GM23338 (cell line): ENCODE data around the gene GJB5. TPM values are rescaled to one million over a fixed set of nuclear protein-coding genes. Genes with fewer than 3 reads are reported as not detected.

Experiments
- ATAC-seq: fragments of 200-7000 bp; cut with Tn5 transposase; 3 replicates; pipeline ENCODE4 v1.9.1; 2020
- DNase-seq: peaks from one replicate; pipeline ENCODE4 v3.0.0-alpha.2; 2015; ENCODE audit warnings: low spot score
- H2AFZ ChIP-seq: fragments of 200-600 bp; sonication (generic); 2 replicates; pipeline ENCODE4 v1.8.0; 2016; ENCODE audit warnings: antibody characterized with exemption, mild to moderate bottlenecking, moderate library complexity
- H3F3A ChIP-seq: fragments of 200-600 bp; sonication (generic); replicated peaks from 2 replicates; pipeline ENCODE4 v1.8.0; 2017; ENCODE audit warnings: antibody characterized with exemption, mixed run types, low read depth
- H3K27ac ChIP-seq: fragments of 200-600 bp; sonication (generic); 2 replicates; pipeline ENCODE4 v1.6.1; 2016; ENCODE audit warnings: low read depth
- H3K27me3 ChIP-seq: fragments of 200-600 bp; sonication (generic); 2 replicates; pipeline ENCODE4 v1.8.0; 2016; ENCODE audit warnings: mild to moderate bottlenecking, mixed run types, moderate library complexity; ENCODE audit not compliant: insufficient read depth
- H3K36me3 ChIP-seq: fragments of 200-600 bp; sonication (generic); 2 replicates; pipeline ENCODE4 v1.8.0; 2016; ENCODE audit warnings: mild to moderate bottlenecking; ENCODE audit not compliant: insufficient read depth
- H3K4me1 ChIP-seq: fragments of 200-600 bp; sonication (generic); 2 replicates; pipeline ENCODE4 v1.8.0; 2016; ENCODE audit warnings: mild to moderate bottlenecking, moderate library complexity; ENCODE audit not compliant: insufficient read depth
- H3K4me2 ChIP-seq: fragments of 200-600 bp; sonication (generic); 2 replicates; pipeline ENCODE4 v1.7.1; 2017; ENCODE audit warnings: mixed run types
- H3K4me3 ChIP-seq: fragments of 200-600 bp; sonication (generic); 2 replicates; pipeline ENCODE4 v1.6.1; 2016; ENCODE audit warnings: mixed run types
- H3K79me2 ChIP-seq: fragments of 200-600 bp; sonication (generic); replicated peaks from 2 replicates; pipeline ENCODE4 v1.8.0; 2017; ENCODE audit warnings: mild to moderate bottlenecking; ENCODE audit not compliant: insufficient read depth
- H3K9me2 ChIP-seq: fragments of 200-600 bp; sonication (generic); 2 replicates; pipeline ENCODE4 v1.8.0; 2017; ENCODE audit not compliant: insufficient read depth
- H4K20me1 ChIP-seq: fragments of 200-600 bp; sonication (generic); replicated peaks from 2 replicates; pipeline ENCODE4 v1.8.0; 2017; ENCODE audit warnings: mild to moderate bottlenecking; ENCODE audit not compliant: insufficient read depth
- H3K27ac Mint-ChIP-seq: 2 replicates; pipeline ENCODE4 v1.8.0; 2020; ENCODE audit warnings: inconsistent platforms, mild to moderate bottlenecking, moderate library complexity, mixed read lengths
- H3K27me3 Mint-ChIP-seq: 3 replicates; pipeline ENCODE4 v1.8.0; 2022; ENCODE audit warnings: low read depth, mild to moderate bottlenecking, moderate library complexity, mixed read lengths, inconsistent platforms; ENCODE audit not compliant: insufficient read depth, poor library complexity
- H3K36me3 Mint-ChIP-seq: 3 replicates; pipeline ENCODE4 v1.8.0; 2021; ENCODE audit warnings: low read depth, mild to moderate bottlenecking, inconsistent platforms, moderate library complexity, mixed read lengths
- H3K4me1 Mint-ChIP-seq: 3 replicates; pipeline ENCODE4 v1.8.0; 2020; ENCODE audit warnings: mild to moderate bottlenecking, inconsistent platforms, mixed read lengths
- H3K4me3 Mint-ChIP-seq: 3 replicates; pipeline ENCODE4 v1.8.0; 2021; ENCODE audit warnings: moderate library complexity, mild to moderate bottlenecking, inconsistent platforms, mixed read lengths
- H3K9me3 Mint-ChIP-seq: 3 replicates; pipeline ENCODE4 v1.8.0; 2020; ENCODE audit warnings: moderate library complexity, mild to moderate bottlenecking, inconsistent platforms, mixed read lengths
- ETS1 ChIP-seq: IDR thresholded peaks from 2 replicates; pipeline ENCODE4 v1.6.1; 2016; ENCODE audit warnings: antibody characterized with exemption
- EZH2 ChIP-seq: fragments of 200-600 bp; sonication (generic); IDR thresholded peaks from one replicate; pipeline ENCODE4 v1.8.0; 2017; ENCODE audit warnings: antibody characterized with exemption, mild to moderate bottlenecking, low read depth; ENCODE audit not compliant: unreplicated experiment
- JUNB ChIP-seq: IDR thresholded peaks from one replicate; pipeline ENCODE4 v1.6.1; 2016; ENCODE audit warnings: antibody characterized with exemption; ENCODE audit not compliant: unreplicated experiment
- STAT1 ChIP-seq: IDR thresholded peaks from one replicate; pipeline ENCODE4 v1.6.1; 2016; ENCODE audit warnings: antibody characterized with exemption; ENCODE audit not compliant: unreplicated experiment
- ZNF462 ChIP-seq: fragments of 250-450 bp; sonication (Bioruptor Pico); IDR thresholded peaks from 2 replicates; pipeline ENCODE4 v1.5.0; 2020; ENCODE audit warnings: mild to moderate bottlenecking, moderate library complexity
- polyA plus RNA-seq: library from polyadenylated mRNA; unstranded; fragments of >200 nt; fragmentation: Nextera tagmentation; extraction: Ambion mirVana; gene quantifications from 2 replicates; pipeline ENCODE4 v1.2.1, GENCODE V29; 2016
- total RNA-seq: library from RNA; depleted of rRNA; stranded (reverse); fragments of >200 nt; shearing (Covaris generic); gene quantifications from 2 replicates; pipeline ENCODE4 v1.2.3, GENCODE V29; 2014

Gene GJB5
- total and polyA plus RNA-seq, 2 experiments from 2014 or later: 1.4 TPM; not detected in 1

- no peak for TF ChIP-seq ZNF462 (CRISPR knock-in tag)
These were observed 4.9 kb downstream of the GJB5 start, which contains the start of gene GJB4 (continued) for GRCh38 chr1:34759503-34760357.

- Mint-ChIP-seq H3K9me3 (peaks cover 3% of the 10 kb centered on the region; the same call in 1 of the 3 replicates), H3K27ac (no peak overlapping the region), H3K27me3 (peaks cover 10% of the 10 kb centered on the region), H3K36me3 (no peaks in the 10 kb centered on the region; the same call in 2 of the 3 replicates), H3K4me3 (no peak overlapping the region), H3K4me1 (peaks cover 19% of the 10 kb centered on the region)
- no peak overlapping the region for H3K4me2 ChIP-seq
- no peaks in the 10 kb centered on the region for H3K79me2 ChIP-seq
- no peaks in the 10 kb centered on the region for H4K20me1 ChIP-seq
- H3K9me2 ChIP-seq: peaks cover 14% of the 10 kb centered on the region
- no peak for DNase-seq
- H3K36me3 ChIP-seq: no peaks in the 10 kb centered on the region
- H3F3A ChIP-seq: no peaks in the 10 kb centered on the region
- no peak overlapping the region for H2AFZ ChIP-seq
- no peak overlapping the region for H3K27ac ChIP-seq
- H3K4me3 ChIP-seq: no peak overlapping the region
- H3K27me3 ChIP-seq: no peaks in the 10 kb centered on the region
- H3K4me1 ChIP-seq: peaks cover 3% of the 10 kb centered on the region
- ATAC-seq: no peak
- TF ChIP-seq ETS1 (no peak), JUNB (no peak), EZH2 (no peak), STAT1 (no peak), ZNF462 (CRISPR knock-in tag) (no peak)
These were observed 6.4 kb downstream of the GJB5 start for GRCh38 chr1:34761176-34761761.
